ENCODE results near the gene MATN3. TPM values are rescaled to one million over a fixed set of nuclear protein-coding genes. Genes with fewer than 3 reads are reported as not detected.
"Not testable (repeated sequence)": the region's sequence is repeated elsewhere in the genome, so short reads cannot be mapped to it uniquely, and the experiment has no call there.

MATN3 gene
- total RNA-seq, 1 donor from 2014 or later = 1.3 TPM

DNA sequence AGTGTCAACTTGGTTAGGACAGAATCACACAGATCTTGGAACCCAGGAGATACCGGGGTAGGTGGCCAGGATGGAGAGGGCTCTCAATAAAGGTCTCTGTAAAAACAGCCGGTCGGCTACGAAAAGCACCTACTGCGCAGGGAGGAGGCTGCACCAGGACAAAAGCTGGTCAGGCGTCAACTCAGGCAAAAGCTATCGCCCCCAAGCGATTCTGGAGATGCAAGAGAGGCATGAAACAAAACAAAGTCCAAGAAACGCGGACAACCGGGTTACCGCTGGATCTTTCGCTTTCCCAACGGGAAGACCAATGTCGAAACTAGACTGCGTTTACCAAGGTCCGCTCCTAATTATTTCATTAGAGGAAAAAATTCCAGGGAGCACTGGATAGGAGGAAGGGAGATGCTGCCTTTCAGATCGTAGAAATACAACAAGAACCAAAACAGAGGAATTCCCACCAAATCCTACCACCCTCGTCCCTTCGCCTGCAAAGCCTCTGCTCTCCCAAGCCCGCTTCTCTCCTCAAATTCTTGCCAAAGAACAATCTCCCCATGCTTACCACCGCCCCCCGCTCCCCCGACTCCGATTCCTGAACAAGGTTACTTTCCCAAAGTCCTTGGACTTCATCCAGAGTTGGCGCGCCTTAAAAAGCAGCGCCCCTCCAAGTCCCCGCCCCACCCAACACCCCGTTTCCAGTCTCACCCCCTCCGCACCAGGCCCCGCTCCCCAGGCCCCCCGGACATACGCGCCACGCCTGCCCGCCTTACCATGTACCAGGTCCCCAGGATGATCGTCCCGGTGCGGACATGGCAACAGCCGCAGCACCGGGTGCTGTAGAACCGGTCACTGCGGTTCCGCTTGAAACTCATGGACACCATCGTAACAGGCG is 38.4 kb upstream of the MATN3 start:
- DNase-seq (ENCODE audit: low read depth, low spot score) = peak; percentile 38
- TF ChIP-seq, protein P1, sequence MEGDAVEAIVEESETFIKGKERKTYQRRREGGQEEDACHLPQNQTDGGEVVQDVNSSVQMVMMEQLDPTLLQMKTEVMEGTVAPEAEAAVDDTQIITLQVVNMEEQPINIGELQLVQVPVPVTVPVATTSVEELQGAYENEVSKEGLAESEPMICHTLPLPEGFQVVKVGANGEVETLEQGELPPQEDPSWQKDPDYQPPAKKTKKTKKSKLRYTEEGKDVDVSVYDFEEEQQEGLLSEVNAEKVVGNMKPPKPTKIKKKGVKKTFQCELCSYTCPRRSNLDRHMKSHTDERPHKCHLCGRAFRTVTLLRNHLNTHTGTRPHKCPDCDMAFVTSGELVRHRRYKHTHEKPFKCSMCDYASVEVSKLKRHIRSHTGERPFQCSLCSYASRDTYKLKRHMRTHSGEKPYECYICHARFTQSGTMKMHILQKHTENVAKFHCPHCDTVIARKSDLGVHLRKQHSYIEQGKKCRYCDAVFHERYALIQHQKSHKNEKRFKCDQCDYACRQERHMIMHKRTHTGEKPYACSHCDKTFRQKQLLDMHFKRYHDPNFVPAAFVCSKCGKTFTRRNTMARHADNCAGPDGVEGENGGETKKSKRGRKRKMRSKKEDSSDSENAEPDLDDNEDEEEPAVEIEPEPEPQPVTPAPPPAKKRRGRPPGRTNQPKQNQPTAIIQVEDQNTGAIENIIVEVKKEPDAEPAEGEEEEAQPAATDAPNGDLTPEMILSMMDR (conservative IDR thresholded peaks at IDR 0.05) = no peak
- Mint-ChIP-seq H3K9me3 (no peaks in the 10 kb centered on the region), H3K36me3 (ENCODE audit: low read depth) (no peaks in the 10 kb centered on the region), H3K27ac (ENCODE audit: unreplicated experiment) (no peak overlapping the region), H3K27me3 (ENCODE audit: low read depth) (peaks cover 4% of the 10 kb centered on the region), H3K4me1 (peaks cover 27% of the 10 kb centered on the region), H3K4me3 (no peak overlapping the region)

DNA sequence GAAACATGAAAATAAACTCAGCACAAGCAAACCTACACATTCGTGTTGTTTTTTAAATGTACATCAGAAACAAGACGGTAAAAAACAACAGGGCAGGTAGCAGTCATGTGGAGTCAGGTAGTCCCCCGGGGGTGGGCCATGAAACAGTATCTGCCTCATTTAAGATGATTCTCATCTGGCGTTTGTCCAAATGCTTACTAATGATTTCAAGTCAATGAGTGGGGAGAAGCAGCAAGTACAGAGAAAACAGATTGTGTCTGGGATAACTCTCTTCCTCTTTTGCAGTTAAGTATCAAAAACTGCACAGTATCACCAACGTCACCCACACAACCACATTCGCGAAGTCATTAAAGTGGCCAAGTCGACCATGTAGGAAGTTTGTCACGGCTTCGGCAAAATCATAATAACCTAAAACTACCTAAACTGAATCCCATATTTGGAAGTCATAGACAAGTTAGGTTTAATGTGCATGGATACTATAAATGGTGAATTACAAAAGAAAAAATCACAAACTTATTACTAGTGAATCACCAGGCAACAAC is 37.7 kb upstream of the MATN3 start:
- Mint-ChIP-seq H3K9me3 (no peaks in the 10 kb centered on the region), H3K27ac (ENCODE audit: unreplicated experiment) (no peak overlapping the region), H3K4me3 (no peak overlapping the region), H3K4me1 (peaks cover 30% of the 10 kb centered on the region), H3K36me3 (ENCODE audit: low read depth) (no peaks in the 10 kb centered on the region), H3K27me3 (ENCODE audit: low read depth) (no peaks in the 10 kb centered on the region)
- no peak for DNase-seq (ENCODE audit: low read depth, low spot score)
- TF ChIP-seq, protein P1 (conservative IDR thresholded peaks at IDR 0.05) = no peak

DNA sequence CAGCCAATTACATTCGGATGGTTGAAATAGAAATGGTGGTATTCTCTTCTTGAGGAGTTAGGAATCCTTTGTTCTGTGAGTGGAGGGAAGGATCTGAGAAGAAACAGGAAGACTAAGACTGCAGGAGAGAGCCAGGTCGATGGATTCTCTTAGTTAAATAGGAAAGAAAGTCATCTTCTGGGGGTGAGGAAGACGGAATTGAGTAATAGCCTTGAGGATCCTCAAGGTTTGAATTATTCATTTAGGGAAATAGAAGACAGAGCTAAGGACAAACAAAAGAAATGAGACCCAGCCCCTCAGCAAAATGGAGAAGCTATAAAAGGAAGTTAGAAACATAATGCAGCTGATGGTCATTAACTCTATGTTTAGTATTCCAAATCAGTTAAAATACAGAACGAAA is 37.2 kb upstream of the MATN3 start:
- TF ChIP-seq, protein P1 (conservative IDR thresholded peaks at IDR 0.05) = no peak
- peaks cover 31% of the 10 kb centered on the region for H3K4me1 Mint-ChIP-seq
- no peaks in the 10 kb centered on the region for H3K9me3 Mint-ChIP-seq
- no peak overlapping the region for H3K4me3 Mint-ChIP-seq
- no peak overlapping the region for H3K27ac Mint-ChIP-seq (ENCODE audit: unreplicated experiment)
- no peak for DNase-seq (ENCODE audit: low read depth, low spot score)
- no peaks in the 10 kb centered on the region for H3K36me3 Mint-ChIP-seq (ENCODE audit: low read depth)
- no peaks in the 10 kb centered on the region for H3K27me3 Mint-ChIP-seq (ENCODE audit: low read depth)

DNA sequence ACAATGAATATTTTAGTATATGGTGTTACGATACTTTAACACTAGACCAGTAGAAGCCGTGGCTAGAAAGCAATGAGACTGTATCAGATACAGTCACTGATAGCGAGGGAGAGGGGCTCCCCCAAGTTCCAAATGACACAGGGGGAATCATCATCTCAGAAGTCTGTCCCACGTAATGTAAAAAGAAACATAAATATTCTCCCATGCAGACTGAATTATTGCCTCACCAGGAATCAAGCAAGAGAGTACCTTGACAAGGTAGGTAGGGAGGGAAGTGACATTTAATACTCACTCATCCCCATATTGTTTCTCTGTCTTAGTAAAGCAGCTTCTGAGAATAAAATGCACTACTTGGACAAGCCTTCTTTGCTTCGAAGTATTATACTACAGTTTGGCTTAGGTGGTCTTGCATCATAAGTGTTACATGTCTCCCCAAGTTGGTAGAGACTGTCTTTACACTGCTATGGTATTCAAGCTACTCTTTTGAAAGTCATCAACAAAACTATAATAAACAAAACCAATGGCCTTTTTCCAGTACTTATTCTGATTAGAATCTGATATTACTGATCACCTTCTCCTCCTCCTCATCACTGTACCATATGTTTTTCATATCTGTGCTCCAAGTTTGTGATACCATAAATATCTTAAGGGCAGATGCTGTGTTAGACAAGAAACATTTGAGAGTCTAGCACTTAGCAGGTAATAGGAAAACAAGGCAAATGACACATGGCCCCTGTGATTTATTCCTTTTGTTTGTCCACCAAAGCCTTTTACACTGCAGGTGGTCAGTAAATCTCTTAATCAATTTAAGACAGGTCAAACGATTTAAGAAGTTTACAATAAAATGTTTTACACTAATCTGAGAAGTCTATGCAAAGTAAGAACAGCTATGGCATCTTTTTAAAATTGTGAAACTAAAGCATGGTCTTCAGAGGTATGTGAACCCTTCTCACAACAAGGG is 36.3 kb upstream of the MATN3 start:
- Mint-ChIP-seq H3K4me3 (peak overlapping the region; percentile 82), H3K36me3 (ENCODE audit: low read depth) (no peaks in the 10 kb centered on the region), H3K4me1 (peaks cover 40% of the 10 kb centered on the region), H3K27me3 (ENCODE audit: low read depth) (no peaks in the 10 kb centered on the region), H3K27ac (ENCODE audit: unreplicated experiment) (no peak overlapping the region), H3K9me3 (no peaks in the 10 kb centered on the region)
- TF ChIP-seq, protein P1 (conservative IDR thresholded peaks at IDR 0.05) = no peak
- DNase-seq (ENCODE audit: low read depth, low spot score) = no peak

DNA sequence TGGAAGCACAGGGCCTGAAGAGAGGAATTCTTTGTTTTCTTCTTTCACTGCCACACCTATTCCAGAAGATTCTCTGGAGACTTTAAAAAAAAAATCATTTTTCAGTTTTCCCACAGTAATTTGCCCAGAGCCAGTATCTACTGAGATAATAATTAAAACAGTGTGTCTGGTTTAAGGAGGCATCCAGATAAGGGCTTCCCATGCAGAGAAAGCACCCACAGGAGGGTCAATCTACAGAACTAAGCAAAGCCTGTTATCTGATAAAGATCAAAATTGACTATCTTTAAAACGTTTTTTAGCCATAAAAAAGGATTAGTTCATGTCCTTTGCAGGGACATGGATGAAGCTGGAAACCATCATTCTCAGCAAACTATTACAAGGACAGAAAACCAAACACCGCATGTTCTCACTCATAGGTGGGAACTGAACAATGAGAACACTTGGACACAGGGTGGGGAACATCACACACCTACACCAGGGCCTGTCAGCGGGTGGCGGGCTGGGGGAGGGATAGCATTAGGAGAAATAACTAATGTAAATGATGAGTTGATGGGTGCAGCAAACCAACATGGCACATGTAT is 33.3 kb upstream of the MATN3 start:
- not testable (repeated sequence) for H3K27ac Mint-ChIP-seq (ENCODE audit: unreplicated experiment); H3K9me3 Mint-ChIP-seq
- peak overlapping the region; percentile 27 for H3K4me3 Mint-ChIP-seq

More for the DNA sequence above, 33.3 kb upstream of the MATN3 start:
- H3K27me3 Mint-ChIP-seq (ENCODE audit: low read depth); DNase-seq (ENCODE audit: low read depth, low spot score); H3K36me3 Mint-ChIP-seq (ENCODE audit: low read depth): not testable (repeated sequence)
- peaks cover 52% of the 10 kb centered on the region for H3K4me1 Mint-ChIP-seq

All from neural crest cell (in vitro differentiated cells).